Measurements from ENCODE around the gene IL6.

DNA sequence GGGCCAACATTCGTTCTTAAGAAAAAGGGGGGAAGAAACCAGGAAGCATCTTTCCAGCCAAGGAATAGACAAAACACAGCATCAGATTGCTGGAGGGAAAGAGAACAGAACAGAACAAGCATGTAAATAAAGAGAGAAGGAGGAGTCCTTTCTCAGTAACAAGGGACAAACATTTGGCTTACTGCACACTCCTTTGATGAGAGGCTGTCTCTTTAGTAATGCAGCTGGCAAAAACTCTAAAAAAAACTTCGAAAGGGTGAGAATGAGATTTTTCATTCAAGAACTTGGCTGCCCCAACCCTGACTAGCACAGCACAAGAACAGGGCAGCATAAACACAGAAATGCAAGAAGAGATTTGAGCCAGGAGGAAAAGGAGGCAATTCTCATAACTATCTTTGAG, 38.9 kb upstream of the IL6 start:
- TF ChIP-seq, protein P1, sequence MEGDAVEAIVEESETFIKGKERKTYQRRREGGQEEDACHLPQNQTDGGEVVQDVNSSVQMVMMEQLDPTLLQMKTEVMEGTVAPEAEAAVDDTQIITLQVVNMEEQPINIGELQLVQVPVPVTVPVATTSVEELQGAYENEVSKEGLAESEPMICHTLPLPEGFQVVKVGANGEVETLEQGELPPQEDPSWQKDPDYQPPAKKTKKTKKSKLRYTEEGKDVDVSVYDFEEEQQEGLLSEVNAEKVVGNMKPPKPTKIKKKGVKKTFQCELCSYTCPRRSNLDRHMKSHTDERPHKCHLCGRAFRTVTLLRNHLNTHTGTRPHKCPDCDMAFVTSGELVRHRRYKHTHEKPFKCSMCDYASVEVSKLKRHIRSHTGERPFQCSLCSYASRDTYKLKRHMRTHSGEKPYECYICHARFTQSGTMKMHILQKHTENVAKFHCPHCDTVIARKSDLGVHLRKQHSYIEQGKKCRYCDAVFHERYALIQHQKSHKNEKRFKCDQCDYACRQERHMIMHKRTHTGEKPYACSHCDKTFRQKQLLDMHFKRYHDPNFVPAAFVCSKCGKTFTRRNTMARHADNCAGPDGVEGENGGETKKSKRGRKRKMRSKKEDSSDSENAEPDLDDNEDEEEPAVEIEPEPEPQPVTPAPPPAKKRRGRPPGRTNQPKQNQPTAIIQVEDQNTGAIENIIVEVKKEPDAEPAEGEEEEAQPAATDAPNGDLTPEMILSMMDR (IDR thresholded peaks at IDR 0.05; ENCODE audit: insufficient read depth, low read length, poor library complexity, severe bottlenecking), result no peak
- TF ChIP-seq EZH2phosphoT487 (conservative IDR thresholded peaks at IDR 0.05; ENCODE audit: low read length), result no peak

Measured in SU-DHL-6 (cell line).